Fibroblast of the conjunctiva (primary cell): Measurements from ENCODE around the gene CLDN22.
"Not testable (repeated sequence)": the region's sequence is repeated elsewhere in the genome, so short reads cannot be mapped to it uniquely, and the experiment has no call there.

ENCODE experiments used
- DNase-seq: peaks from one replicate; pipeline ENCODE4 v3.0.0-alpha.2; 2010; ENCODE audit warnings: low read depth

CLDN22 gene

GRCh38 chr4:183347146-183347545, 27.1 kb upstream of the CLDN22 start:
- no peak for DNase-seq

- no peak for DNase-seq
These were observed 25.2 kb upstream of the CLDN22 start for GRCh38 chr4:183345261-183345660.

GRCh38 chr4:183344523-183345255, 24.6 kb upstream of the CLDN22 start:
- no peak for DNase-seq

GRCh38 chr4:183343730-183344129, 23.7 kb upstream of the CLDN22 start:
- DNase-seq = no peak

GRCh38 chr4:183342541-183343533, 22.8 kb upstream of the CLDN22 start:
- no peak for DNase-seq

GRCh38 chr4:183337833-183338232, 17.8 kb upstream of the CLDN22 start:
- no peak for DNase-seq

GRCh38 chr4:183337349-183337748, 17.3 kb upstream of the CLDN22 start:
- no peak for DNase-seq

- DNase-seq = peak; percentile 66
These were observed 15.4 kb upstream of the CLDN22 start for GRCh38 chr4:183335369-183335940.

GRCh38 chr4:183333983-183334382, 13.9 kb upstream of the CLDN22 start:
- DNase-seq = no peak

- DNase-seq = no peak
These were observed 13.1 kb upstream of the CLDN22 start for GRCh38 chr4:183333202-183333601.

GRCh38 chr4:183332447-183332846, 12.4 kb upstream of the CLDN22 start:
- no peak for DNase-seq

GRCh38 chr4:183330841-183331240, 10.8 kb upstream of the CLDN22 start:
- DNase-seq = no peak

- DNase-seq = no peak
These were observed 10.1 kb upstream of the CLDN22 start for GRCh38 chr4:183329954-183330742.

- no peak for DNase-seq
These were observed 9.2 kb upstream of the CLDN22 start for GRCh38 chr4:183329244-183329643.

GRCh38 chr4:183328832-183329231, 8.8 kb upstream of the CLDN22 start:
- DNase-seq = no peak

- no peak for DNase-seq
These were observed 7.8 kb upstream of the CLDN22 start for GRCh38 chr4:183327827-183328226.

- DNase-seq = no peak
These were observed 6.8 kb upstream of the CLDN22 start for GRCh38 chr4:183326853-183327252.

- DNase-seq = not testable (repeated sequence)
These were observed 6.3 kb upstream of the CLDN22 start for GRCh38 chr4:183326387-183326786.

- DNase-seq = no peak
These were observed 4.5 kb upstream of the CLDN22 start for GRCh38 chr4:183324619-183325018.

GRCh38 chr4:183324056-183324455, 4.0 kb upstream of the CLDN22 start:
- not testable (repeated sequence) for DNase-seq

- DNase-seq = no peak
These were observed 3.2 kb upstream of the CLDN22 start for GRCh38 chr4:183323295-183323694.

- no peak for DNase-seq
These were observed 2.2 kb upstream of the CLDN22 start, which contains the start of gene CLDN24 for GRCh38 chr4:183322326-183322725. Gene CLDN24 (minus strand): TSS chr4:183322426. CDS start chr4:183322426, 0 bp downstream.
